Lung (tissue), 12 donors: ENCODE results near the gene PLPPR5. TPM values are rescaled to one million over a fixed set of nuclear protein-coding genes. Genes with fewer than 3 reads are reported as not detected.

Source experiments
- ATAC-seq: fragments of 200-7000 bp; cut with Tn5 transposase; one replicate; pipeline ENCODE4 v1.9.1; 2020; ENCODE audit warnings: moderate number of reproducible peaks; ENCODE audit not compliant: insufficient read depth, low FRiP score
- DNase-seq, 3 donors: peaks; one replicate each; pipeline ENCODE4 v3.0.0-alpha.2; 2013 to 2017
- H3K27ac ChIP-seq, 2 donors: one replicate each; pipeline ENCODE4 v1.5.1; 2013; ENCODE audit warnings: mild to moderate bottlenecking in 2 of 2, moderate library complexity in 2 of 2, control low read depth in 1 of 2, inconsistent platforms in 1 of 2, low read depth in 1 of 2, low read length in 1 of 2
- H3K27me3 ChIP-seq, 3 donors: one replicate each; pipeline ENCODE4 v1.5.1; 2013; ENCODE audit warnings: low read length in 2 of 3; ENCODE audit not compliant: control insufficient read depth in 3 of 3, insufficient read depth in 3 of 3
- H3K36me3 ChIP-seq, 4 donors: one replicate each; pipeline ENCODE4 v1.5.1; 2013; ENCODE audit warnings: low read length in 4 of 4, mild to moderate bottlenecking in 1 of 4, moderate library complexity in 1 of 4; ENCODE audit not compliant: control insufficient read depth in 4 of 4, insufficient read depth in 4 of 4
- H3K4me1 ChIP-seq, 5 donors: one replicate each; pipeline ENCODE4 v1.5.1; 2013; ENCODE audit warnings: low read length in 5 of 5, mild to moderate bottlenecking in 2 of 5, moderate library complexity in 1 of 5; ENCODE audit not compliant: control insufficient read depth in 5 of 5, insufficient read depth in 5 of 5
- H3K4me3 ChIP-seq: one replicate; pipeline ENCODE4 v1.5.1; 2013; ENCODE audit warnings: mild to moderate bottlenecking, control low read depth, moderate library complexity
- H3K9ac ChIP-seq, 2 donors: one replicate each; pipeline ENCODE4 v1.5.1; 2013; ENCODE audit warnings: low read length in 2 of 2, control low read depth in 1 of 2; ENCODE audit not compliant: insufficient read depth in 1 of 2
- H3K9me3 ChIP-seq, 4 donors: one replicate each; pipeline ENCODE4 v1.5.1; 2013; ENCODE audit warnings: low read length in 3 of 4, mild to moderate bottlenecking in 1 of 4, moderate library complexity in 1 of 4; ENCODE audit not compliant: control insufficient read depth in 4 of 4, insufficient read depth in 3 of 4
- WGBS, 2 donors: extraction: QIAGEN DNeasy Blood & Tissue Kit; methylation state at CpG; one replicate each; pipeline ENCODE4 v1.1.7; 2013; 5-methylcytosine and 5-hydroxymethylcytosine counted together
- polyA plus RNA-seq, 2 donors: library from polyadenylated mRNA; stranded (reverse); fragments of 200-250 nt; gene quantifications; one replicate each; pipeline ENCODE4 v1.2.1, GENCODE V29; 2013
- total RNA-seq, 2 donors: library from RNA; depleted of rRNA in 1 of 2; stranded (reverse); fragments of >200 nt in 1 of 2; gene quantifications; one replicate each; pipeline ENCODE4 v1.2.1, GENCODE V29; 2014 to 2021
- TF ChIP-seq, protein P1 (sequence below): IDR thresholded peaks from 2 replicates; pipeline ENCODE4 v1.5.1; 2012; ENCODE audit warnings: mild to moderate bottlenecking; ENCODE audit errors: control extremely low read depth, extremely low read depth
- donor health status: control.
- donor health status: control.
- donor health status: Bipolar disorder and iron deficiency.
- donor health status: healthy.
- donor health status: DM: yes; HTN: yes; CAD: no.

PLPPR5 gene
- total and polyA plus RNA-seq, 4 donors = 0.05 to 1.4 (median 0.21) TPM; not detected in 1

DNA sequence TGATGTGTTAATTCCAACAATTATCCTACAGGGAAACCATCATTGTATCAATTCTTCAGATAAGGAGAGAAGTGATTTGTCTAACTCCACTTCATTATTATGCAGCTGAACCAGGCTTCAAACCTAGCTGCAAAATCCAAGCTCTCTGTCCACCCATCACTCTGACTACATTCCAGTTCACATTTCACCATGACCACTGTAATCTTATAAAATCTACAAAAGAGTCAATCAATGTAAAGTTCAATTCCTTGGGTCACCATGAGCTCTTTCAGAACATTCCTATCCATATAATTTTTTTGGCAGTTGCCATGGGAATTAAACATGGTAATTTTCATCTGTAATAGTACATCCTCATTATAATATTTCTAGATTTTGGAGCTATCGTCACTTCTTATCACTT, 100.9 kb downstream of the PLPPR5 start:
- H3K36me3 ChIP-seq = no peaks in the 10 kb centered on the region
- no peaks in the 10 kb centered on the region for H3K27me3 ChIP-seq
- 89 to 93% methylated on average over 1 of the region's 1 CpG for WGBS, 2 donors
- no peak overlapping the region for H3K4me3 ChIP-seq
- no peak overlapping the region for H3K9ac ChIP-seq
- DNase-seq (peak in 1 of 3 donors; percentile 9), ATAC-seq (no peak)
- no peak overlapping the region for H3K27ac ChIP-seq
- TF ChIP-seq, protein P1, sequence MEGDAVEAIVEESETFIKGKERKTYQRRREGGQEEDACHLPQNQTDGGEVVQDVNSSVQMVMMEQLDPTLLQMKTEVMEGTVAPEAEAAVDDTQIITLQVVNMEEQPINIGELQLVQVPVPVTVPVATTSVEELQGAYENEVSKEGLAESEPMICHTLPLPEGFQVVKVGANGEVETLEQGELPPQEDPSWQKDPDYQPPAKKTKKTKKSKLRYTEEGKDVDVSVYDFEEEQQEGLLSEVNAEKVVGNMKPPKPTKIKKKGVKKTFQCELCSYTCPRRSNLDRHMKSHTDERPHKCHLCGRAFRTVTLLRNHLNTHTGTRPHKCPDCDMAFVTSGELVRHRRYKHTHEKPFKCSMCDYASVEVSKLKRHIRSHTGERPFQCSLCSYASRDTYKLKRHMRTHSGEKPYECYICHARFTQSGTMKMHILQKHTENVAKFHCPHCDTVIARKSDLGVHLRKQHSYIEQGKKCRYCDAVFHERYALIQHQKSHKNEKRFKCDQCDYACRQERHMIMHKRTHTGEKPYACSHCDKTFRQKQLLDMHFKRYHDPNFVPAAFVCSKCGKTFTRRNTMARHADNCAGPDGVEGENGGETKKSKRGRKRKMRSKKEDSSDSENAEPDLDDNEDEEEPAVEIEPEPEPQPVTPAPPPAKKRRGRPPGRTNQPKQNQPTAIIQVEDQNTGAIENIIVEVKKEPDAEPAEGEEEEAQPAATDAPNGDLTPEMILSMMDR = no peak
- H3K4me1 ChIP-seq = no peaks in the 10 kb centered on the region
- no peaks in the 10 kb centered on the region for H3K9me3 ChIP-seq

DNA sequence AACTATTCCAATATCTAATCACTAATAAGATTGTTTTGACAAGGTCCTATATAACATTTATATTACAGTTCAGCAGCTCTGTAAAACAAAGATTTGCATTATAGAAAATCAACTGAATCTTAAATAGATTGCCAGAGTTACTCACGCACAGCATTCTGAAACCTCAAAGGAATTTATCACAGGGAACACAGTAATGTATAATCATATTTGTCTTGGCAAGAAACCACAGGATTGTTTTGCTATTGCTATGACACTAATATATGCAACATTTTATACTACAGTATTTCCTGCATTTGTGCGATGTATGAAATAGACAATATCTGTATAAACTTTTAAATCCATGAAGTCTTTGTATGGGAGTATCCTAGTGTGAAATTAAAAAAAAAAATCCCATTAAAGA, 101.4 kb downstream of the PLPPR5 start:
- DNase-seq (peak in 2 of 3 donors; percentile 43 to 49), ATAC-seq (no peak)
- Histone ChIP-seq H3K27me3 (no peaks in the 10 kb centered on the region), H3K27ac (no peak overlapping the region), H3K4me1 (no peaks in the 10 kb centered on the region), H3K36me3 (no peaks in the 10 kb centered on the region), H3K9me3 (no peaks in the 10 kb centered on the region), H3K4me3 (no peak overlapping the region), H3K9ac (no peak overlapping the region)
- TF ChIP-seq, protein P1 = no peak
- 41 to 44% methylated on average over 2 of the region's 2 CpGs for WGBS, 2 donors

DNA sequence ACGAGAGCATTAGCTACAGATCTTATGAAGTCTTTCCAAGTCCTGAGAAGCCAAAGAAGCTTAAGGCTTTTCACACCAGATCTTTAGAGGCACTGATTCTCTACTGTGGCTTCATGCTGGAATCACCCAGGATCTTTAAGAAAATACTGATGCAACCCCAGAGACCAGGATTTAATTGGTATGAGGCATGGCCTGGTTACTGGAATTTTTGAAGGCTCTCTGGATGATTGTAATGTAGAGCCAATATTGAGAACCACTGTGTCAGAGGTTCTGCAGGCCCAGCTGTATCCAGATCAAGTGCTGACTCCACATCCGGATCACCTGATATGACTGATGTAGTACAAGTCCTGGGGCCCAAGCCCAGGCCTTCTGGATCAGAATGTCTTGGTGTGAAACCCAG, 105.7 kb downstream of the PLPPR5 start:
- DNase-seq (no peak), ATAC-seq (no peak)
- Histone ChIP-seq H3K36me3 (no peaks in the 10 kb centered on the region), H3K4me3 (no peak overlapping the region), H3K9ac (no peak overlapping the region), H3K27ac (no peak overlapping the region), H3K27me3 (no peaks in the 10 kb centered on the region), H3K9me3 (no peaks in the 10 kb centered on the region), H3K4me1 (no peaks in the 10 kb centered on the region)
- WGBS, 2 donors = 85 to 86% methylated on average over 2 of the region's 2 CpGs
- TF ChIP-seq, protein P1 = no peak

DNA sequence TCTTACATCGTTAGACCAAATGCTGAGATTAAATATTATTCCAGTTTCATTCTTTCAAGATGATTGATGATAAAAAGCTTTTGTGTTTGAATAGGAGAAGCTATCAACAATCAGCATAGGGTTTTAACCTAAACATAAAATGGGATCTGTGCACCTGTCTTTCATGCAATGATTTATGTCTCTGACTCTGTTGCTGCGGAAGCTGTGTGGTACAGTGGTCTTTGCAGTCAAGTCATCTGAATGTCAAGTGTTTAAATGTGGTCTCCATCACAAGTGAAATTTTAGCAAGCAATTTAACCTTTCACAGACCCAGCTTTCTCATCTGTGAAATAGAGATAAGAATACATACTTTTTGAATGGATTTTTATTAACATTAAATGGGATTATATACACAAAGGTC, 107.2 kb downstream of the PLPPR5 start:
- Histone ChIP-seq H3K27ac (no peak overlapping the region), H3K4me3 (no peak overlapping the region), H3K36me3 (no peaks in the 10 kb centered on the region), H3K4me1 (no peaks in the 10 kb centered on the region), H3K9ac (no peak overlapping the region), H3K9me3 (no peaks in the 10 kb centered on the region), H3K27me3 (no peaks in the 10 kb centered on the region)
- DNase-seq (no peak), ATAC-seq (no peak)
- 35% methylated on average over 2 of the region's 2 CpGs for WGBS, 2 donors
- TF ChIP-seq, protein P1 = no peak
